Measurements from ENCODE around the gene OR4K17. TPM values are rescaled to one million over a fixed set of nuclear protein-coding genes. Genes with fewer than 3 reads are reported as not detected.
"Not testable (repeated sequence)": the region's sequence is repeated elsewhere in the genome, so short reads cannot be mapped to it uniquely, and the experiment has no call there.

The OR4K17 gene, protein sequence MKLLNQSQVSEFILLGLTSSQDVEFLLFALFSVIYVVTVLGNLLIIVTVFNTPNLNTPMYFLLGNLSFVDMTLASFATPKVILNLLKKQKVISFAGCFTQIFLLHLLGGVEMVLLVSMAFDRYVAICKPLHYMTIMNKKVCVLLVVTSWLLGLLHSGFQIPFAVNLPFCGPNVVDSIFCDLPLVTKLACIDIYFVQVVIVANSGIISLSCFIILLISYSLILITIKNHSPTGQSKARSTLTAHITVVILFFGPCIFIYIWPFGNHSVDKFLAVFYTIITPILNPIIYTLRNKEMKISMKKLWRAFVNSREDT
- not detected for total RNA-seq
- long read RNA-seq: 0 reads

DNA sequence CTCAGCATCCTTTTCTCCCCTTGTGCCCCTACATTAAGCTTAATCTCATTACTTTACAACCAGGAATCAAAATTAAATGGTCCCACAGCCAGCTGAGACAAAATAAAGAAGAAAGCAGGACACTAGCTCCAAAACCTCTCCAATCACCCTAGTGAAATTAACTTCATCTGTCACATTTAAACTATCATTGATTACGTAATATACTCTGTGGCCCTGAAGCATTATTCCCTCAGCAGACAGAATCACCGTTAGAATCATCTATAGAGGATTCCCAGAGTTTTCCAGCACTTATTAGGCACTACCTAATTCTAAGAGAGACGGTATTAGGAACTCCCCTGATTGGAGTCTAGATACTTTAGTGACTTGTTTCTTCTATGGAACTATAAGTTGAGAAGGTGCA is at the start of gene OR4K17:
Gene OR4K17, plus strand, starts transcription at position 302 of the 400 bp plus-strand sequence. CDS start 6,761 bp downstream, outside the sequence.
- ATAC-seq (no peak), DNase-seq (no peak)
- intact Hi-C loops (cut with DNase I, micrococcal nuclease): no loop called here

DNA sequence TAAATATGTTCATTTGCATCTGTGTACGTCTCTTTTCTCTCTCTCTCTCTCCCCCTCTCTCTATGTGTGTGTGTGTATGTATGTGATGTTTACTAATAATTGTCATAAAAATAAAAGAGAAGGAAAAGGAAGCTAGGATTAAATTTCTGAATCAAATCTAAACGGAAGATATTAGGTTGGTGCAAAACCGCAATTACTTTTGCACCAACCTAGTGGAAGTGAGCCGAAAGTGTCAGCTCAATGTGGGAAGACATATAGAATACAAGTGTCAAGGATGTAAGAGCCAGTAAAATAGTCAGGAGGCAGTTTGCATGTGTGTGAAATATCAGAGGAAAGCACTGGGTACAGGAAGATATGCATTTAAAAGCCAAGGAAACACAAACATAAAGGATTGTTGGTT is 18.5 kb upstream of the OR4K17 start:
- no peak for ATAC-seq
- no peak for DNase-seq
- intact Hi-C loops (cut with DNase I, micrococcal nuclease): no loop called here

- intact Hi-C loops (cut with DNase I, micrococcal nuclease): no loop called here
- DNase-seq (no peak), ATAC-seq (no peak)
Measured at GRCh38 chr14:20093442-20093841, 17.1 kb upstream of the OR4K17 start.

GRCh38 chr14:20098926-20099770 is 11.4 kb upstream of the OR4K17 start:
- ATAC-seq; intact Hi-C loops (cut with DNase I, micrococcal nuclease); DNase-seq: not testable (repeated sequence)

DNA sequence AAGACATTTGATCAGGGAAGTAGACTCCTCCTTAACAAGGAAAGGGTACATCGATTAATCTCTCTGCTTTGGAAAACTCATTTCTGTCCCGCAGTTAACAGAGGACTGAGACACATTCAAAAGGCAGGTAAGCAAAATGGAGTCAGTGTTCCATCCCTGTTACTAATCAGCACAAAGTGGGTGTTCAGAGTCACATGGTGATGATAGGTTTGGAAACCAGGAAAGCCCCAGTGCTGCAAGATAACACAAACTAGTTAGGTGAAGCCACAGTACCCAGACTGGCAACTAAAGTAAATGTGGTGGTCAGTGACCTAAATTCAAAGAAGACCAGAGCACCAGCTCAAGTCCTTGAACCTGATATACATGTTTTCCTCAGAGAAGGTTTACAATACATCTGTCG is 1.8 kb downstream of the OR4K17 start:
- DNase-seq: no peak

GRCh38 chr14:20116748-20117147 is 6.2 kb downstream of the OR4K17 start:
- DNase-seq: no peak
- no peak for ATAC-seq
- intact Hi-C loops (cut with DNase I, micrococcal nuclease): no loop called here

More for the DNA sequence above, 1.8 kb downstream of the OR4K17 start:
- no peak for ATAC-seq
- intact Hi-C loops (cut with DNase I, micrococcal nuclease): no loop called here

- intact Hi-C loops (cut with DNase I, micrococcal nuclease): no loop called here
- no peak for ATAC-seq
- no peak for DNase-seq
Measured at GRCh38 chr14:20118795-20119194, 8.3 kb downstream of the OR4K17 start.

- intact Hi-C loops (cut with DNase I, micrococcal nuclease): no loop called here
- ATAC-seq: no peak
Measured at GRCh38 chr14:20138520-20138919, 28.0 kb downstream of the OR4K17 start, which contains the start of gene OR4N5. OR4N5 (plus strand) TSS chr14:20138820; CDS start chr14:20143736, 4,916 bp downstream.

GRCh38 chr14:20143911-20144310 is 33.4 kb downstream of the OR4K17 start:
- ATAC-seq (no peak), DNase-seq (no peak)
- intact Hi-C loops (cut with DNase I, micrococcal nuclease): no loop called here

More at GRCh38 chr14:20138520-20138919, 28.0 kb downstream of the OR4K17 start, which contains the start of gene OR4N5:
- no peak for DNase-seq

DNA sequence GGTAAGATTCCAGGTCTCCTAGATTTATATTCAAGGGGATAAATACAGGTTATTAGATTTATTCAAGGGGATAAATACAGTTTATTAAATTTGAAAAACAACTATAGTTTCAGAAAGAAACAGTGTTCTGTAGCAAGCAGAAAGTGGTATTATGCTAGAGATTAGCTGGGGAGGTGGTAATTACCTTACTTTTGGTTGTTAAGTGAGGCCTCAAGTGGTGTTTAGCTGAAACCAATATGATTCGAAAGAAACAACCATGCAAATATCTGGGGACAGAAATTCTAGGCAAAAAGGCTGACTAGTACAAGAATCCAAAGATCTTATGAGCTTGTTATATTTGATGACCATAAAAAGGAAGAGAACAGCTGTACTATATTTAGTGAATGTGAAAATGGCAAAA is 34.3 kb downstream of the OR4K17 start:
- ATAC-seq (no peak), DNase-seq (no peak)
- intact Hi-C loops (cut with DNase I, micrococcal nuclease): no loop called here

DNA sequence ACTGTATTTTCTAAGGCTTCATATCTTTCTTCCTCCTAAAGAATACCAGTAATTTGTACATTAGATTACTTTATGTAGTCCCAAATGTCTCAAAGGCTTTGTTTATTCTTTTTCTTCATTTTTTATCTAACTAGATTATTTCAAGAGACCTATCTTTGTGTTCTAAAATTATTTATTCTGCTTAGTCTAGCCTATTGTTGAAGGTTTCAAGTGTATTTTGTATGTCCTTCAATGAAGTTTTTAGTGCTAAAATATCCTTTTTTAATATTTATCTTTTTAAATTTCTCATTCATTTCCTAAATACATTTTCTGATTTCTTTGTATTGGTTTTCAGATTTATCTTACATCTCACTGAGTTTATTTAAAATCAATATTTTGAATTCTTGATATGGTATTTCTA is 53.9 kb downstream of the OR4K17 start:
- ATAC-seq (no peak), DNase-seq (no peak)
- intact Hi-C loops (cut with DNase I, micrococcal nuclease): no loop called here

DNA sequence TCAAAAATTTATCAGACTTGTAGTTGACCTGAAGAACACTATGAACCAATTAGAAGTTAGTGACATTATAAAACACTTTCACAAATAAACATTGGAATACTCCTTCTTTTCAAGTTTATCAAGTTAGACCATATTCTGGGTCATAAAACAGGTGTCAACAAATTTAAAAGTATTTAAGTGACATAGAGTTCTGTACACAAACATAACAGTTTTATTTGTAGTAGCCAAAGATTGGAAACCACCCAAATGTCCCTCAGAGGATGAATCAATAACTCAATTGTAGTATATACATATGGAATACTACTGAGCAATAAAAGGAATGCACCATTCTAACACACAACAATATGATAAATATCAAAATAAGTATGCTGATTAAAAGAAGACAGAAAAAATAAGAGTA is 56.6 kb downstream of the OR4K17 start:
- no peak for ATAC-seq
- intact Hi-C loops (cut with DNase I, micrococcal nuclease): no loop called here
- no peak for DNase-seq

DNA sequence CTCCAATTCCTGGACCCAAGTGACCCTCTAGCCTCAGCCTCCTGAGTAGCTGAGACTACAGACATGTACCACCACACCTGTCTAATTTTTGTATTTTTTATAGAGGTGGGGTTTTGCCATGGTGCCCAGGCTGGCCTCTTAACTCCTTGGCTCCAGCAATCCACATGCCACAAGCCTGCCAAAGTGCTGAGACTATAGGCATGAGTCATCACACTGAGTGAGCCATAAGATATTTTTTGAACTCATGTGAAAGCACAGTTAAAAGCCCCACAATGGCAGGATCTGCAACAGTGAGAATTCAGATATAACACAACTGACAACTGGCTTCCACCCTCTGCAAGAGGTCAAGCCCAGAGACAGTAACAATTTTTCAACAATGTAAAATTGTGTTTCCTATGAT is 59.3 kb downstream of the OR4K17 start:
- ATAC-seq; intact Hi-C loops (cut with DNase I, micrococcal nuclease); DNase-seq: not testable (repeated sequence)

Other genes with a start within 250 kb of the OR4K17 start
- not detected for gene OR4K2, start 235.6 kb upstream of the OR4K17 start, total RNA-seq
- gene OR4K5, start 190.1 kb upstream of the OR4K17 start, total RNA-seq: not detected
- not detected for gene OR4K1, start 179.8 kb upstream of the OR4K17 start, total RNA-seq
- not detected for gene OR4K15, start 135.1 kb upstream of the OR4K17 start, total RNA-seq
- gene OR4Q2, start 108.6 kb upstream of the OR4K17 start, total RNA-seq: not detected
- gene OR4K14, start 91.4 kb upstream of the OR4K17 start, total RNA-seq: not detected
- gene OR4K13, start 74.7 kb upstream of the OR4K17 start, total RNA-seq: not detected
- gene OR4L1, start 50.7 kb upstream of the OR4K17 start, total RNA-seq: not detected
- gene OR4N5, start 28.1 kb downstream of the OR4K17 start, total RNA-seq: not detected
- gene OR11G2, start 80.2 kb downstream of the OR4K17 start, total RNA-seq: not detected
- gene OR11H6, start 113.0 kb downstream of the OR4K17 start, total RNA-seq: not detected
- gene OR11H7, start 118.2 kb downstream of the OR4K17 start, total RNA-seq: not detected
- not detected for gene OR11H4, start 128.5 kb downstream of the OR4K17 start, total RNA-seq
- 10 to 100 TPM in 1 of 2 donors, 1 to 10 TPM in 1; 9.6 to 11.1 TPM for gene TTC5, start 195.2 kb downstream of the OR4K17 start, total RNA-seq
- 10 to 100 TPM; 28.8 to 29.6 TPM for gene CCNB1IP1, start 222.5 kb downstream of the OR4K17 start, total RNA-seq
- gene PARP2, start 232.9 kb downstream of the OR4K17 start, total RNA-seq: 10 to 100 TPM; 10.0 to 10.7 TPM